GM21723 (cell line): ENCODE data around the gene DNAAF5.

Experiments used
- ATAC-seq: cut with Tn5 transposase; IDR thresholded peaks from one replicate; pipeline ENCODE4 v1.9.1; 2021; ENCODE audit warnings: mild to moderate bottlenecking, moderate library complexity; ENCODE audit not compliant: unreplicated experiment

DNAAF5 gene

GRCh38 chr7:763762-764161 lies 37.3 kb downstream of the DNAAF5 start:
- no peak for ATAC-seq

DNA sequence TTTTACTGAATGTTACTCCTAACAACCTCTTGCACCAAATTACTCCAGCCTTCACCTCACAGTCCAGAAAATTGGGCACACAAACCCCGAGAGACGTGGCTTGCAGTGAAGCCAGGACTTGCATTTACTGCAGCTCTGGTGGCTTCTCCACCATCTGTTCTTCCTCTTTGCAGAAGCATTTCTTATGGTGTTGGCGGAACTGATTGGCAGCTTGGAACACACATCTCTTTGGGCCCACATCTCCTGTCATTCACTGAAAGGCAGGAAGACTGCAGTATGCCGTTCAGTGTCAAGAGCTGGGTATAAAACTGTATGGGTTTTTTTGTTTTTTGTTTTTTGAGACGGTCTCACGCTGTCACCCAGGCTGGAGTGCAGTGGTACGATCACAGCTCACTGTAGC lies 38.9 kb downstream of the DNAAF5 start:
- no peak for ATAC-seq

- no peak for ATAC-seq
Observed at GRCh38 chr7:767580-767940, 41.1 kb downstream of the DNAAF5 start.

DNA sequence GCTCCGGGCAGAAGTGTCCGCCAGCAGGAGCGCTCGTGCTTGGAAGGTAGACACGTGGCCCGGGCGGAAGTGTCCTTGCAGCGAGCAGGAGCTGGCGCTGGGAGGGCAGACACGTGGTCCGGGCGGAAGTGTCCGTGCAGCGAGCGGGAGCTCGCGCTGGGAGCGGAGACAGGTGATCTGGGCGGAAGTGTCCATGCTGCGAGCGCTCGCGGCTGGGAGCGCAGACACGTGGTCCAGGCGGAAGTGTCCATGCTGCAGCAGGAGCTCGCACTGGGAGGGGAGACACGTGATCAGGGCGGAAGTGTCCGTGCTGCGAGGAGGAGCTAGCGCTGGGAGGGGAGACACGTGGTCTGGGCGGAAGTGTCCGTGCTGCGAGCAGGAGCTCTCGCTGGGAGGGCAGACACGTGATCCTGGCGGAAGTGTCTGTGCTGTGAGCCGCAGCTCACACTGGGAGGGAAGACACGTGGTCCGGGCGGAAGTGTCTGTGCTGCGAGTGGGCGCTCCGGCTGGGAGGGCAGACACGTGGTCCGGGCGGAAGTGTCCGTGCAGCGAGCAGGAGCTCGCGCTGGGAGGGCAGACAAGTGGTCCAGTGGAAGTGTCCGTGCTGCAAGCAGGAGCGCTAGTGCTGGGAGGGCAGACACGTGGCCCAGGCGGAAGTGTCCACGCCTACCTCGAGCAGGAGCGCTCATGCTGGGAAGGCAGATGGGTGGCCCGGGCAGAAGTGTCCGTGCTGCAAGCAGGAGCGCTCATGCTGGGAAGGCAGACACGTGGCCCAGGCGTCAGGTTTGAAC lies 41.6 kb downstream of the DNAAF5 start:
- no peak for ATAC-seq

DNA sequence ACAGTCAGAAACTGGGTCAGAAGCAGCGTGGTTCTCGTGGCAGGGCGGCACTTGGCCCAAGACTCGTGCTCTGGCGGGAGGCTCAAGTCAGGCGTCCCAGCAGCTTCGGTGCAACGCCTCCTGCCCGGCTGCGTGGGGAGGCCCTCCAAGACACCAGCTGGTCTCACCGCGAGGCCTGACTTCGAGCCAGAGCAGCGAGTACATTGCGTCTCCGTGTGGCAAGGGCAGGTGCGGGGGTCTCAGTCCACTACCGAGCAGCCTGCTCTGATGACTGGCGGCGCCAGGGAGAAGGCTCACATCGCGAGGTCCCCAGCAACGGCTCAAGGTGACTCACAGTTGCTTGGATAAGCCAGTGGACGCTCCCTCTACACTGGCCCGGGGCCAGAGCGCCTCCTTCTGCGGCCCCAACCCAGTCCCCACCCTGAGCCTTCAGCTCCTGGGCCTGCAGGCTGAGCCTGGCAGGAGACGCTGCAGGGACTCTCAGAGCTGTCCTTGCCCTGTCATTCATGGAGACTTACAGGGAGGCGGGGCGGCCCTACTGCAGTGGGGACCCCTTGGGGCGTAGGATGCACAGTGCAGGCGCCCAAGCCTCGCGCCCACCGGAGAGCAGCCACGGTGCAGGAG lies 42.5 kb downstream of the DNAAF5 start:
- no peak for ATAC-seq

GRCh38 chr7:770336-770735 lies 43.8 kb downstream of the DNAAF5 start:
- no peak for ATAC-seq

DNA sequence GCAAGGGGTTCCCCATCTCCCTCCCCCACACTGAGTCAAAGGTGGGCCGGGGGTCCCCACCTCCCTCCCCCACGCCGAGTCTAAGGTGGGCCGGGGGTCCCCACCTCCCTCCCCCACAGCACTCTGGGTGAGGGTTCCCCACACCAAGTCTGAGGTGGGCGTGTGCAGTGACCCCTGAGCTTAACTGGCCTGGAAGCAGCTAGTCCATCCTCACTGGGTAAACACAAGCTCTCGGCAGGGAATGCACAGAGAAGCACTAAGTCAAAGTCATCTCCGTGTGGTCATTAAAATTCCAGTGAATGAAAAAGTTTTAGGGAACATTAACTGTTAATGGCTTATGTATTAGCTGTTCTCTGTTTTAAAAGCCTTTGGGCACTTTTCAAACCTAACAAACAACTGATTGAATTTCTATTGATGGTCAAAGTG lies 44.3 kb downstream of the DNAAF5 start:
- no peak for ATAC-seq

DNA sequence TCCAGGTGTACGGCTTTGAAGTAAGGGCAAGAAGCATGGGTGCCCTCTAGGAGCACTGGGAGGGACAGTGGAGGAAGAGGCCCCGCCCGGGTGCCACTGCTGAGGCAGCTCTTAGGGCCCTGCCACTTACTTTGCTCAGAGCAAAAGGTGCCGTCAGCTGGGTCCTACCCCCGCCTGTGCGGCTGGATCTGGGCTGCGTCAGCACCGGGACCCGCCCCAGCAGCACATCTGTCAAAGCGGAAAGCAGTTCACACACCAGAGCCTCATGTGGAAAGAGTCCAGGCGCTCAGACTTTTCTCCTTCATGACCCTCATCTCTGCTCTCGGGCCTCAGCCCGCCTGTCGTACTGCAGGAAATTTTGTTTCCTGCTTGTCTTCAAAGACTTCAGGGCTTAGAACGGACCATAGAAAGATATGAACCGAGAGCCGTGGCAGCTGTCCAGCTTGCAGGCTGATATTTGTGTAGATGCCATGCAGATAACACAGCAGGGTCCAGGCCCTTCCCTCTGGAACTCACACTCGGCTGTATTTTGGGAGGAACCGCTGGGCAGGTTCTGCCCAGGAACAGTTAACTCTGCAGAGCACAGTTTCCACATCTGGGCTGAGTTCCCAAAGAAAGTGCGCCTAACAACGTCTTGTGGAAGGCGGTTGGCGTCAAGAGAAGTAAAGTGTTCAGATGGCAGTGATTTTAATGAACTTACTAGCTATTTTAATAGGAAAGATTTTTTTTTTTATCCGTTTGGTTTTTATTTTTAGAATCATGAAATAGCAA lies 44.9 kb downstream of the DNAAF5 start:
- no peak for ATAC-seq

DNA sequence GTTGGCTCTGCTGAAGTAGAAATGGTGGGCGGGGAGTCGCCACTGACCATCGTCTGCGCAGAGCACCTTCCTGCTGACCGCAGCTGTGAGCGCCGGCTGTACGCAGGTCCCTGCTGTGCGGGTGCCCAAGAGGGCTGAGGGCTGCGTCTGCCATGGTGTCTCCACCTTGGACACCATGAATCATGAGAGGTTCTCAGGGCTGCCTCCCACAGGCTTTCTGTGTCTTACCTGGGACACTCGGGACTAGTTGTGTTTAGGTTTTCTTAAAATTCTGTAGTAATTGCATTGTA lies 45.5 kb downstream of the DNAAF5 start:
- no peak for ATAC-seq

- ATAC-seq = no peak
Observed at GRCh38 chr7:772392-772791, 45.9 kb downstream of the DNAAF5 start.

- no peak for ATAC-seq
Observed at GRCh38 chr7:772861-773621, 46.5 kb downstream of the DNAAF5 start.

- no peak for ATAC-seq
Observed at GRCh38 chr7:773622-773915, 47.1 kb downstream of the DNAAF5 start.

- no peak for ATAC-seq
Observed at GRCh38 chr7:774161-775109, 47.9 kb downstream of the DNAAF5 start.

- no peak for ATAC-seq
Observed at GRCh38 chr7:776381-776780, 49.9 kb downstream of the DNAAF5 start.

GRCh38 chr7:776992-777727 lies 50.7 kb downstream of the DNAAF5 start:
- ATAC-seq = no peak

- ATAC-seq = no peak
Observed at GRCh38 chr7:777728-778078, 51.2 kb downstream of the DNAAF5 start.

- no peak for ATAC-seq
Observed at GRCh38 chr7:778271-778967, 51.9 kb downstream of the DNAAF5 start.

GRCh38 chr7:778968-779451 lies 52.5 kb downstream of the DNAAF5 start:
- ATAC-seq = no peak

DNA sequence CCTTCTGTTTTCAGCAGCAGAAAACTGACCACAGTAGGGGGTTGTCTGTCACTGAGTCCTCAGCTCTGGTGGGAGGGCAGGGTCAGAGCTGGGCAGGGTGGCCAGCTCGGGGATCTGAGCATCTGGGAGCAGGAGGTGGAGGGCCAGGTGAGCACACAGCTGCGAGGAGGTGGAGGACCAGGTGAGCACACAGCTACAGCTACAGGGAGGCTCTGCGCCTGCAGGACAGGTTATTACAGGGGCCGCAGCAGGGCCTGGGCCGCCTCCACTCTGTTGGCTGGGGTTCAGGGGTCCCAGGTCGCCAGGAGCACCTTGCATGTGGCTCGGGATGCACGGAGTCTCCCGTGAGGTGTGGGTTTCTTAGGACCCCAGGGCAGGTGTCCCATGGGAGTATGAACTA lies 53.0 kb downstream of the DNAAF5 start:
- no peak for ATAC-seq
